ENCODE results near the gene RNASET2. TPM values are rescaled to one million over a fixed set of nuclear protein-coding genes. Genes with fewer than 3 reads are reported as not detected.

RNASET2 gene
- total RNA-seq, 1 experiment from 2014 or later: 53.4 TPM

- in situ Hi-C loops (cut with HindIII; ENCODE audit: low pct_unique_long_range_greater_than_20kb, low sequenced_read_pairs): no loop called here
- no peak for DNase-seq (ENCODE audit: low read depth)
These were observed 15.8 kb upstream of the RNASET2 start for GRCh38 chr6:166972101-166972500.

- no peak for DNase-seq (ENCODE audit: low read depth)
- in situ Hi-C loops (cut with HindIII; ENCODE audit: low pct_unique_long_range_greater_than_20kb, low sequenced_read_pairs): no loop called here
These were observed 14.9 kb upstream of the RNASET2 start for GRCh38 chr6:166971271-166971670.

GRCh38 chr6:166970776-166971175 is 14.4 kb upstream of the RNASET2 start:
- in situ Hi-C loops (cut with HindIII; ENCODE audit: low pct_unique_long_range_greater_than_20kb, low sequenced_read_pairs): no loop called here
- no peak for DNase-seq (ENCODE audit: low read depth)

GRCh38 chr6:166970091-166970490 is 13.7 kb upstream of the RNASET2 start:
- DNase-seq (ENCODE audit: low read depth): no peak
- in situ Hi-C loops (cut with HindIII; ENCODE audit: low pct_unique_long_range_greater_than_20kb, low sequenced_read_pairs): no loop called here

GRCh38 chr6:166969390-166970002 is 13.1 kb upstream of the RNASET2 start:
- in situ Hi-C loops (cut with HindIII; ENCODE audit: low pct_unique_long_range_greater_than_20kb, low sequenced_read_pairs): no loop called here
- no peak for DNase-seq (ENCODE audit: low read depth)

GRCh38 chr6:166966268-166966667 is 9.9 kb upstream of the RNASET2 start:
- DNase-seq (ENCODE audit: low read depth): no peak
- in situ Hi-C loops (cut with HindIII; ENCODE audit: low pct_unique_long_range_greater_than_20kb, low sequenced_read_pairs): no loop called here

- DNase-seq (ENCODE audit: low read depth): no peak
- in situ Hi-C loops (cut with HindIII; ENCODE audit: low pct_unique_long_range_greater_than_20kb, low sequenced_read_pairs): no loop called here
These were observed 4.2 kb upstream of the RNASET2 start for GRCh38 chr6:166960609-166960978.

- in situ Hi-C loops (cut with HindIII; ENCODE audit: low pct_unique_long_range_greater_than_20kb, low sequenced_read_pairs): no loop called here
- no peak for DNase-seq (ENCODE audit: low read depth)
These were observed 3.7 kb upstream of the RNASET2 start for GRCh38 chr6:166959911-166960608.

GRCh38 chr6:166958926-166959861 is 2.8 kb upstream of the RNASET2 start:
- DNase-seq (ENCODE audit: low read depth): no peak
- in situ Hi-C loops (cut with HindIII; ENCODE audit: low pct_unique_long_range_greater_than_20kb, low sequenced_read_pairs): no loop called here

- DNase-seq (ENCODE audit: low read depth): peak; percentile 4
- in situ Hi-C loops (cut with HindIII; ENCODE audit: low pct_unique_long_range_greater_than_20kb, low sequenced_read_pairs): no loop called here
These were observed 1.4 kb upstream of the RNASET2 start for GRCh38 chr6:166957805-166958076.

- DNase-seq (ENCODE audit: low read depth): peak; percentile 74
- in situ Hi-C loops (cut with HindIII; ENCODE audit: low pct_unique_long_range_greater_than_20kb, low sequenced_read_pairs): no loop called here
These were observed 896 bp upstream of the RNASET2 start for GRCh38 chr6:166957087-166957804.

- DNase-seq (ENCODE audit: low read depth): no peak
These were observed 396 bp downstream of the RNASET2 start for GRCh38 chr6:166955865-166956443.

GRCh38 chr6:166955121-166955864 is 1.1 kb downstream of the RNASET2 start:
- in situ Hi-C loops (cut with HindIII; ENCODE audit: low pct_unique_long_range_greater_than_20kb, low sequenced_read_pairs): no loop called here
- peak; percentile 25 for DNase-seq (ENCODE audit: low read depth)

More at GRCh38 chr6:166955865-166956443, 396 bp downstream of the RNASET2 start:
- in situ Hi-C loops (cut with HindIII; ENCODE audit: low pct_unique_long_range_greater_than_20kb, low sequenced_read_pairs): no loop called here

GRCh38 chr6:166954118-166954713 is 2.1 kb downstream of the RNASET2 start:
- in situ Hi-C loops (cut with HindIII; ENCODE audit: low pct_unique_long_range_greater_than_20kb, low sequenced_read_pairs): no loop called here
- DNase-seq (ENCODE audit: low read depth): no peak

- in situ Hi-C loops (cut with HindIII; ENCODE audit: low pct_unique_long_range_greater_than_20kb, low sequenced_read_pairs): no loop called here
- no peak for DNase-seq (ENCODE audit: low read depth)
These were observed 3.5 kb downstream of the RNASET2 start for GRCh38 chr6:166952567-166953486.

GRCh38 chr6:166952121-166952520 is 4.2 kb downstream of the RNASET2 start:
- DNase-seq (ENCODE audit: low read depth): no peak
- in situ Hi-C loops (cut with HindIII; ENCODE audit: low pct_unique_long_range_greater_than_20kb, low sequenced_read_pairs): no loop called here

All from Caki2 (cell line).